ENCODE measurements around the gene NLRP5. TPM values are rescaled to one million over a fixed set of nuclear protein-coding genes. Genes with fewer than 3 reads are reported as not detected.

Gene NLRP5
- polyA plus RNA-seq, 1 of the 3 experiments (the other 2 are of a cell fraction): not detected

DNA sequence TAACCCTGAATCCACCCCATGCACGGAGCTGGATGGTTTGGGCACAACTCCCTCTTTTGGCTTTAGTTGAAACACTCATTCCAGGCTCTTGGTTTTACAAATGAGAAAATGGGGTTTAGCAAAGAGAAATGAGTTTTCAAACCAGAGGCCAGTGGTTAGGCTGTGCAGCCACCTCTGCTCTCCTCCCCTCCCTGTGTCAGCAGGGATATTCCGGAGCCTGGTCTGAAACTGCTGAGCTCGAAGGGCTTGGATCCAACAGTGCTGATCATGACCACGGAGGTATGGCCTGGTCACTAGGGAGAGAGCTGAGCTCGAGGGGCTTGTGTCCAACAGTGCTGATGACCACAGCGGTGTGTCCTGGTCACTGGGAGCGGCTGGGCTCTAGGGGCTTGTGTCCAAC is 93.0 kb downstream of the NLRP5 start:
- DNase-seq: no peak
- Histone ChIP-seq H3K4me1 (ENCODE audit: control insufficient read depth in 1 of 2, insufficient read depth in 2 of 2, low read depth in 1 of 2, low read length in 1 of 2) (peaks cover 0 to 6% of the 10 kb centered on the region in 2 experiments; a peak in 1 of 4 replicates), H3F3A (replicated peaks; ENCODE audit: insufficient read depth) (peaks cover 10% of the 10 kb centered on the region), H3K27ac (ENCODE audit: low read depth in 2 of 2, low read length in 1 of 2) (no peak overlapping the region), H3K4me2 (no peak overlapping the region), H3K36me3 (replicated peaks in 1 of 2; ENCODE audit: control insufficient read depth in 1 of 2, insufficient read depth in 2 of 2, low read length in 1 of 2) (no peaks in the 10 kb centered on the region), H2AFZ (ENCODE audit: low read depth) (no peak overlapping the region), H3K4me3 (ENCODE audit: low read depth in 2 of 2, low read length in 1 of 2) (no peak overlapping the region), H4K20me1 (ENCODE audit: insufficient read depth) (peaks cover 9% of the 10 kb centered on the region), H3K9me2 (no peaks in the 10 kb centered on the region), H3K27me3 (ENCODE audit: insufficient read depth) (no peaks in the 10 kb centered on the region), H3K9me3 (no peaks in the 10 kb centered on the region), H3K9ac (no peak overlapping the region), H3K79me2 (ENCODE audit: insufficient read depth) (no peaks in the 10 kb centered on the region)
- TF ChIP-seq, protein P1, sequence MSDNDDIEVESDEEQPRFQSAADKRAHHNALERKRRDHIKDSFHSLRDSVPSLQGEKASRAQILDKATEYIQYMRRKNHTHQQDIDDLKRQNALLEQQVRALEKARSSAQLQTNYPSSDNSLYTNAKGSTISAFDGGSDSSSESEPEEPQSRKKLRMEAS (IDR thresholded peaks at IDR 0.05; ENCODE audit: low read depth): no peak
- TF ChIP-seq, protein P2, sequence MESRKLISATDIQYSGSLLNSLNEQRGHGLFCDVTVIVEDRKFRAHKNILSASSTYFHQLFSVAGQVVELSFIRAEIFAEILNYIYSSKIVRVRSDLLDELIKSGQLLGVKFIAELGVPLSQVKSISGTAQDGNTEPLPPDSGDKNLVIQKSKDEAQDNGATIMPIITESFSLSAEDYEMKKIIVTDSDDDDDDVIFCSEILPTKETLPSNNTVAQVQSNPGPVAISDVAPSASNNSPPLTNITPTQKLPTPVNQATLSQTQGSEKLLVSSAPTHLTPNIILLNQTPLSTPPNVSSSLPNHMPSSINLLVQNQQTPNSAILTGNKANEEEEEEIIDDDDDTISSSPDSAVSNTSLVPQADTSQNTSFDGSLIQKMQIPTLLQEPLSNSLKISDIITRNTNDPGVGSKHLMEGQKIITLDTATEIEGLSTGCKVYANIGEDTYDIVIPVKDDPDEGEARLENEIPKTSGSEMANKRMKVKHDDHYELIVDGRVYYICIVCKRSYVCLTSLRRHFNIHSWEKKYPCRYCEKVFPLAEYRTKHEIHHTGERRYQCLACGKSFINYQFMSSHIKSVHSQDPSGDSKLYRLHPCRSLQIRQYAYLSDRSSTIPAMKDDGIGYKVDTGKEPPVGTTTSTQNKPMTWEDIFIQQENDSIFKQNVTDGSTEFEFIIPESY (IDR thresholded peaks at IDR 0.05; ENCODE audit: borderline replicate concordance, low read depth): no peak
- TF ChIP-seq NRF1 (IDR thresholded peaks at IDR 0.05; ENCODE audit: low read depth, low read length) (no peak), FOXM1 (IDR thresholded peaks at IDR 0.05; ENCODE audit: low read depth) (no peak), RXRA (IDR thresholded peaks at IDR 0.05; ENCODE audit: borderline replicate concordance, low read depth) (no peak), MXI1 (IDR thresholded peaks at IDR 0.05; ENCODE audit: low read depth, low read length) (no peak), GABPA (IDR thresholded peaks at IDR 0.05; ENCODE audit: low read depth) (no peak), FOXJ3 (CRISPR knock-in tag; IDR thresholded peaks at IDR 0.05) (no peak), TAF1 (IDR thresholded peaks at IDR 0.05; ENCODE audit: borderline replicate concordance, low read depth, low read length) (no peak), SMC3 (IDR thresholded peaks at IDR 0.05; ENCODE audit: low read depth, low read length) (no peak), RCOR1 (IDR thresholded peaks at IDR 0.05; ENCODE audit: low read length) (no peak), JUND (IDR thresholded peaks at IDR 0.05) (no peak)
- TF ChIP-seq, protein P3, sequence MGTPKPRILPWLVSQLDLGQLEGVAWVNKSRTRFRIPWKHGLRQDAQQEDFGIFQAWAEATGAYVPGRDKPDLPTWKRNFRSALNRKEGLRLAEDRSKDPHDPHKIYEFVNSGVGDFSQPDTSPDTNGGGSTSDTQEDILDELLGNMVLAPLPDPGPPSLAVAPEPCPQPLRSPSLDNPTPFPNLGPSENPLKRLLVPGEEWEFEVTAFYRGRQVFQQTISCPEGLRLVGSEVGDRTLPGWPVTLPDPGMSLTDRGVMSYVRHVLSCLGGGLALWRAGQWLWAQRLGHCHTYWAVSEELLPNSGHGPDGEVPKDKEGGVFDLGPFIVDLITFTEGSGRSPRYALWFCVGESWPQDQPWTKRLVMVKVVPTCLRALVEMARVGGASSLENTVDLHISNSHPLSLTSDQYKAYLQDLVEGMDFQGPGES (IDR thresholded peaks at IDR 0.05; ENCODE audit: low read depth, low read length): no peak
- TF ChIP-seq, protein P4, sequence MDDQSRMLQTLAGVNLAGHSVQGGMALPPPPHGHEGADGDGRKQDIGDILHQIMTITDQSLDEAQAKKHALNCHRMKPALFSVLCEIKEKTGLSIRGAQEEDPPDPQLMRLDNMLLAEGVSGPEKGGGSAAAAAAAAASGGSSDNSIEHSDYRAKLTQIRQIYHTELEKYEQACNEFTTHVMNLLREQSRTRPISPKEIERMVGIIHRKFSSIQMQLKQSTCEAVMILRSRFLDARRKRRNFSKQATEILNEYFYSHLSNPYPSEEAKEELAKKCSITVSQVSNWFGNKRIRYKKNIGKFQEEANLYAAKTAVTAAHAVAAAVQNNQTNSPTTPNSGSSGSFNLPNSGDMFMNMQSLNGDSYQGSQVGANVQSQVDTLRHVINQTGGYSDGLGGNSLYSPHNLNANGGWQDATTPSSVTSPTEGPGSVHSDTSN (IDR thresholded peaks at IDR 0.05): no peak
- TF ChIP-seq, protein P5, sequence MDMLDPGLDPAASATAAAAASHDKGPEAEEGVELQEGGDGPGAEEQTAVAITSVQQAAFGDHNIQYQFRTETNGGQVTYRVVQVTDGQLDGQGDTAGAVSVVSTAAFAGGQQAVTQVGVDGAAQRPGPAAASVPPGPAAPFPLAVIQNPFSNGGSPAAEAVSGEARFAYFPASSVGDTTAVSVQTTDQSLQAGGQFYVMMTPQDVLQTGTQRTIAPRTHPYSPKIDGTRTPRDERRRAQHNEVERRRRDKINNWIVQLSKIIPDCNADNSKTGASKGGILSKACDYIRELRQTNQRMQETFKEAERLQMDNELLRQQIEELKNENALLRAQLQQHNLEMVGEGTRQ (IDR thresholded peaks at IDR 0.05; ENCODE audit: borderline replicate concordance, low read depth, low read length): no peak
- TF ChIP-seq, protein P6, sequence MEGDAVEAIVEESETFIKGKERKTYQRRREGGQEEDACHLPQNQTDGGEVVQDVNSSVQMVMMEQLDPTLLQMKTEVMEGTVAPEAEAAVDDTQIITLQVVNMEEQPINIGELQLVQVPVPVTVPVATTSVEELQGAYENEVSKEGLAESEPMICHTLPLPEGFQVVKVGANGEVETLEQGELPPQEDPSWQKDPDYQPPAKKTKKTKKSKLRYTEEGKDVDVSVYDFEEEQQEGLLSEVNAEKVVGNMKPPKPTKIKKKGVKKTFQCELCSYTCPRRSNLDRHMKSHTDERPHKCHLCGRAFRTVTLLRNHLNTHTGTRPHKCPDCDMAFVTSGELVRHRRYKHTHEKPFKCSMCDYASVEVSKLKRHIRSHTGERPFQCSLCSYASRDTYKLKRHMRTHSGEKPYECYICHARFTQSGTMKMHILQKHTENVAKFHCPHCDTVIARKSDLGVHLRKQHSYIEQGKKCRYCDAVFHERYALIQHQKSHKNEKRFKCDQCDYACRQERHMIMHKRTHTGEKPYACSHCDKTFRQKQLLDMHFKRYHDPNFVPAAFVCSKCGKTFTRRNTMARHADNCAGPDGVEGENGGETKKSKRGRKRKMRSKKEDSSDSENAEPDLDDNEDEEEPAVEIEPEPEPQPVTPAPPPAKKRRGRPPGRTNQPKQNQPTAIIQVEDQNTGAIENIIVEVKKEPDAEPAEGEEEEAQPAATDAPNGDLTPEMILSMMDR (IDR thresholded peaks at IDR 0.05): no peak
- 41% methylated on average over 1 of the region's 7 CpGs for WGBS (ENCODE audit: low lambda C conversion rate)
- CTCF ChIA-PET: interaction anchor here (0.6 to 6.6 kb wide), 10 partner anchors 10 to 270 kb away, joined by 3 to 91 read pairs (median 4); no protein-coding TSS in a partner anchor
- POLR2A ChIA-PET: interaction anchor here (0.7 kb wide), 1 partner anchor 174 kb away, joined by 4 read pairs; no protein-coding TSS in a partner anchor
